C4-2B (cell line): Measurements from ENCODE around the gene HDC.

Source experiments
- CTCF ChIP-seq: fragments of 450-650 bp; conservative IDR thresholded peaks from 2 replicates; pipeline ENCODE4 v1.5.1; 2017; ENCODE audit warnings: mild to moderate bottlenecking
- ZFX ChIP-seq: fragments of 450-650 bp; IDR thresholded peaks from 2 replicates; pipeline ENCODE4 v1.6.1; 2017

- TF ChIP-seq CTCF = no peak
- no peak for TF ChIP-seq ZFX
Observed at GRCh38 chr15:50256188-50257041, 9.1 kb downstream of the HDC start.
